Pulmonary artery endothelial cell (primary cell): ENCODE data around the gene UCN2. TPM values are rescaled to one million over a fixed set of nuclear protein-coding genes. Genes with fewer than 3 reads are reported as not detected.
"Not testable (repeated sequence)": the region's sequence is repeated elsewhere in the genome, so short reads cannot be mapped to it uniquely, and the experiment has no call there.

Experiments
- DNase-seq: peaks from one replicate; pipeline ENCODE4 v3.0.0-alpha.2; 2011; ENCODE audit warnings: low read depth, low spot score
- total RNA-seq: library from RNA; depleted of rRNA; stranded (reverse); fragments of >200 nt; gene quantifications from 2 replicates; pipeline ENCODE4 v1.2.3, GENCODE V29; 2014

The UCN2 gene
- total RNA-seq, 1 donor from 2014 or later = 0.07 TPM

- DNase-seq = no peak
Observed at GRCh38 chr3:48538451-48538850, 25.1 kb downstream of the UCN2 start.

- no peak for DNase-seq
Observed at GRCh38 chr3:48536785-48537184, 26.8 kb downstream of the UCN2 start.

- DNase-seq = no peak
Observed at GRCh38 chr3:48536116-48536515, 27.5 kb downstream of the UCN2 start.

- no peak for DNase-seq
Observed at GRCh38 chr3:48535578-48535977, 28.0 kb downstream of the UCN2 start.

- no peak for DNase-seq
Observed at GRCh38 chr3:48532977-48533337, 30.6 kb downstream of the UCN2 start.

- no peak for DNase-seq
Observed at GRCh38 chr3:48532271-48532976, 31.2 kb downstream of the UCN2 start.

- not testable (repeated sequence) for DNase-seq
Observed at GRCh38 chr3:48530701-48531100, 32.9 kb downstream of the UCN2 start.

GRCh38 chr3:48528754-48529153, 34.8 kb downstream of the UCN2 start:
- no peak for DNase-seq

GRCh38 chr3:48528048-48528447, 35.5 kb downstream of the UCN2 start:
- no peak for DNase-seq

GRCh38 chr3:48524970-48525369, 38.6 kb downstream of the UCN2 start:
- no peak for DNase-seq

- no peak for DNase-seq
Observed at GRCh38 chr3:48521635-48522034, 41.9 kb downstream of the UCN2 start.

GRCh38 chr3:48519277-48519643, 44.3 kb downstream of the UCN2 start:
- no peak for DNase-seq

GRCh38 chr3:48518638-48519276, 44.8 kb downstream of the UCN2 start:
- DNase-seq = no peak

GRCh38 chr3:48518069-48518468, 45.5 kb downstream of the UCN2 start:
- DNase-seq = no peak

- DNase-seq = no peak
Observed at GRCh38 chr3:48516571-48516970, 47.0 kb downstream of the UCN2 start.

GRCh38 chr3:48514431-48515227, 49.0 kb downstream of the UCN2 start:
- DNase-seq = no peak

Other genes with a start within 250 kb of the UCN2 start
- gene SPINK8, start 230.1 kb downstream of the UCN2 start, total RNA-seq = not detected in 2 replicates
- 0.13 TPM in 1 of 2 replicates, not detected in the other for gene FBXW12, start 191.6 kb downstream of the UCN2 start, total RNA-seq
- gene PLXNB1, start 133.7 kb downstream of the UCN2 start, total RNA-seq = 9.3 and 16.2 TPM in 2 replicates
- 17.3 and 20.7 TPM in 2 replicates for gene CCDC51, start 123.7 kb downstream of the UCN2 start, total RNA-seq
- gene TMA7, start 123.5 kb downstream of the UCN2 start, total RNA-seq = 233 and 270 TPM in 2 replicates
- 9.2 and 11.3 TPM in 2 replicates for gene ATRIP, start 117.0 kb downstream of the UCN2 start, total RNA-seq
- 132 and 156 TPM in 2 replicates for gene SHISA5, start 59.6 kb downstream of the UCN2 start, total RNA-seq
- 3.1 TPM in 2 replicates for gene PFKFB4, start 7.0 kb downstream of the UCN2 start, total RNA-seq
- 0.13 and 0.25 TPM in 2 replicates for gene COL7A1, start 31.5 kb upstream of the UCN2 start, total RNA-seq
- 339 and 359 TPM in 2 replicates for gene UQCRC1, start 45.9 kb upstream of the UCN2 start, total RNA-seq
- gene TMEM89, start 58.0 kb upstream of the UCN2 start, total RNA-seq = not detected in 2 replicates
- 10.6 and 17.3 TPM in 2 replicates for gene SLC26A6, start 71.7 kb upstream of the UCN2 start, total RNA-seq
- gene CELSR3, start 99.1 kb upstream of the UCN2 start, total RNA-seq = 0.18 and 0.20 TPM in 2 replicates
- 6.8 and 6.9 TPM in 2 replicates for gene NCKIPSD, start 122.1 kb upstream of the UCN2 start, total RNA-seq
- gene IP6K2, start 153.4 kb upstream of the UCN2 start, total RNA-seq = 42.3 and 55.7 TPM in 2 replicates